DOHH2 (cell line): Measurements from ENCODE around the gene TOR2A.

Experiments
- EZH2phosphoT487 ChIP-seq: fragments of 200-600 bp; sonication (generic); IDR thresholded peaks from 2 replicates; pipeline ENCODE4 v1.6.1; 2017; ENCODE audit warnings: borderline replicate concordance, mild to moderate bottlenecking, antibody characterized with exemption, low read length, moderate library complexity, mixed read lengths
- TF ChIP-seq, protein P1 (sequence below): fragments of 200-600 bp; sonication (generic); IDR thresholded peaks from one replicate; pipeline ENCODE4 v1.5.1; 2014; ENCODE audit warnings: antibody characterized with exemption, mild to moderate bottlenecking, low read depth, low read length; ENCODE audit not compliant: poor library complexity, severe bottlenecking

DNA sequence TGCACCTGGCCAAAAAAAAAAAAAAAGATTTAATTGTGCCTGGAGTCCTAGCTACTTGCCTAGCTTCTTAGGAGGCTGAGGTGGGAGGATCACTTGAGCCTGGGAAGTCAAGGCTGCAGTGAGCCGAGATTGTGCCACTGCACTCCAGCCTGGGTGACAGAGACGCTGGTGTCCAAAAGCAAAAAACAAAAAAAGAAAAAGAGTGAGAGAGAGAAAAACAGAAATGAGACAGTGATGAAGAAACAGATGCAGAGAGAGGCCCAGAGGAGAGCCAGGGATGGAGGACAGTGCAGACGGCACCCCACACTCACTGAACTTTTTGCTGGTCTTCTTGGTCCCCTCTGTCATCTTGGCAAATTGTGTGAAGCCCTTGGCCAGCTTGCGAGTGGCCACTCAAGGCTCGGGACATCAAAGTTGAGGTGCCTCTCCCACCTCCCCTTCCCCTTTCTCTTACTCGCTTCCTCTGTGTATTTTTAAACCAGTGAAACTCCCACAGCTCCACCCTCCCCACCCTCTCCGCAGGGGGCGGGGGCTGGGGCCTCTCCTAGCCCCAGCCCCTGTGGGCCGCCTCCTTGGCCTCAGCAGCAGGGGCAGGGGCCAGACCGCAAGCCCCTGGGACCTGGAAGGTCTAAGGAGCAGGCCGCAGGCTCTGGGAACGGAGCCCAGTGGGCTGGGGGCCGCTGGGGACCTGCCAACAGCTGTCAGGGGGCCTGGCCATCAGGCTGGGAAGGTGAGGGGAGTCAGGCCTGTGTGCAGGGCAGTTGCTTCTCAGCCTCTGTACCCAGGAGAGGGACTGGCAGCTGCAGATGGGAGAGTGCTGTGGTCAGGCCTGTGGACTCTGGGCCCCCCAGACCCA lies 43.4 kb upstream of the TOR2A start, which contains the start of gene SH2D3C:
- TF ChIP-seq, protein P1, sequence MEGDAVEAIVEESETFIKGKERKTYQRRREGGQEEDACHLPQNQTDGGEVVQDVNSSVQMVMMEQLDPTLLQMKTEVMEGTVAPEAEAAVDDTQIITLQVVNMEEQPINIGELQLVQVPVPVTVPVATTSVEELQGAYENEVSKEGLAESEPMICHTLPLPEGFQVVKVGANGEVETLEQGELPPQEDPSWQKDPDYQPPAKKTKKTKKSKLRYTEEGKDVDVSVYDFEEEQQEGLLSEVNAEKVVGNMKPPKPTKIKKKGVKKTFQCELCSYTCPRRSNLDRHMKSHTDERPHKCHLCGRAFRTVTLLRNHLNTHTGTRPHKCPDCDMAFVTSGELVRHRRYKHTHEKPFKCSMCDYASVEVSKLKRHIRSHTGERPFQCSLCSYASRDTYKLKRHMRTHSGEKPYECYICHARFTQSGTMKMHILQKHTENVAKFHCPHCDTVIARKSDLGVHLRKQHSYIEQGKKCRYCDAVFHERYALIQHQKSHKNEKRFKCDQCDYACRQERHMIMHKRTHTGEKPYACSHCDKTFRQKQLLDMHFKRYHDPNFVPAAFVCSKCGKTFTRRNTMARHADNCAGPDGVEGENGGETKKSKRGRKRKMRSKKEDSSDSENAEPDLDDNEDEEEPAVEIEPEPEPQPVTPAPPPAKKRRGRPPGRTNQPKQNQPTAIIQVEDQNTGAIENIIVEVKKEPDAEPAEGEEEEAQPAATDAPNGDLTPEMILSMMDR = no peak
- no peak for TF ChIP-seq EZH2phosphoT487
